Stimulated activated CD4-positive, alpha-beta T cell treated with anti-CD3 and anti-CD28 coated beads, Interleukin-4, amount 100 ng/mL, for 24 hours (primary cell): ENCODE measurements around the gene MIA3.
"Not testable (repeated sequence)": the region's sequence is repeated elsewhere in the genome, so short reads cannot be mapped to it uniquely, and the experiment has no call there.

Source experiments
- DNase-seq: peaks from one replicate; pipeline ENCODE4 v3.0.0-alpha.2; 2020

MIA3 gene, protein sequence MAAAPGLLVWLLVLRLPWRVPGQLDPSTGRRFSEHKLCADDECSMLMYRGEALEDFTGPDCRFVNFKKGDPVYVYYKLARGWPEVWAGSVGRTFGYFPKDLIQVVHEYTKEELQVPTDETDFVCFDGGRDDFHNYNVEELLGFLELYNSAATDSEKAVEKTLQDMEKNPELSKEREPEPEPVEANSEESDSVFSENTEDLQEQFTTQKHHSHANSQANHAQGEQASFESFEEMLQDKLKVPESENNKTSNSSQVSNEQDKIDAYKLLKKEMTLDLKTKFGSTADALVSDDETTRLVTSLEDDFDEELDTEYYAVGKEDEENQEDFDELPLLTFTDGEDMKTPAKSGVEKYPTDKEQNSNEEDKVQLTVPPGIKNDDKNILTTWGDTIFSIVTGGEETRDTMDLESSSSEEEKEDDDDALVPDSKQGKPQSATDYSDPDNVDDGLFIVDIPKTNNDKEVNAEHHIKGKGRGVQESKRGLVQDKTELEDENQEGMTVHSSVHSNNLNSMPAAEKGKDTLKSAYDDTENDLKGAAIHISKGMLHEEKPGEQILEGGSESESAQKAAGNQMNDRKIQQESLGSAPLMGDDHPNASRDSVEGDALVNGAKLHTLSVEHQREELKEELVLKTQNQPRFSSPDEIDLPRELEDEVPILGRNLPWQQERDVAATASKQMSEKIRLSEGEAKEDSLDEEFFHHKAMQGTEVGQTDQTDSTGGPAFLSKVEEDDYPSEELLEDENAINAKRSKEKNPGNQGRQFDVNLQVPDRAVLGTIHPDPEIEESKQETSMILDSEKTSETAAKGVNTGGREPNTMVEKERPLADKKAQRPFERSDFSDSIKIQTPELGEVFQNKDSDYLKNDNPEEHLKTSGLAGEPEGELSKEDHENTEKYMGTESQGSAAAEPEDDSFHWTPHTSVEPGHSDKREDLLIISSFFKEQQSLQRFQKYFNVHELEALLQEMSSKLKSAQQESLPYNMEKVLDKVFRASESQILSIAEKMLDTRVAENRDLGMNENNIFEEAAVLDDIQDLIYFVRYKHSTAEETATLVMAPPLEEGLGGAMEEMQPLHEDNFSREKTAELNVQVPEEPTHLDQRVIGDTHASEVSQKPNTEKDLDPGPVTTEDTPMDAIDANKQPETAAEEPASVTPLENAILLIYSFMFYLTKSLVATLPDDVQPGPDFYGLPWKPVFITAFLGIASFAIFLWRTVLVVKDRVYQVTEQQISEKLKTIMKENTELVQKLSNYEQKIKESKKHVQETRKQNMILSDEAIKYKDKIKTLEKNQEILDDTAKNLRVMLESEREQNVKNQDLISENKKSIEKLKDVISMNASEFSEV (N-terminal part only)

DNA sequence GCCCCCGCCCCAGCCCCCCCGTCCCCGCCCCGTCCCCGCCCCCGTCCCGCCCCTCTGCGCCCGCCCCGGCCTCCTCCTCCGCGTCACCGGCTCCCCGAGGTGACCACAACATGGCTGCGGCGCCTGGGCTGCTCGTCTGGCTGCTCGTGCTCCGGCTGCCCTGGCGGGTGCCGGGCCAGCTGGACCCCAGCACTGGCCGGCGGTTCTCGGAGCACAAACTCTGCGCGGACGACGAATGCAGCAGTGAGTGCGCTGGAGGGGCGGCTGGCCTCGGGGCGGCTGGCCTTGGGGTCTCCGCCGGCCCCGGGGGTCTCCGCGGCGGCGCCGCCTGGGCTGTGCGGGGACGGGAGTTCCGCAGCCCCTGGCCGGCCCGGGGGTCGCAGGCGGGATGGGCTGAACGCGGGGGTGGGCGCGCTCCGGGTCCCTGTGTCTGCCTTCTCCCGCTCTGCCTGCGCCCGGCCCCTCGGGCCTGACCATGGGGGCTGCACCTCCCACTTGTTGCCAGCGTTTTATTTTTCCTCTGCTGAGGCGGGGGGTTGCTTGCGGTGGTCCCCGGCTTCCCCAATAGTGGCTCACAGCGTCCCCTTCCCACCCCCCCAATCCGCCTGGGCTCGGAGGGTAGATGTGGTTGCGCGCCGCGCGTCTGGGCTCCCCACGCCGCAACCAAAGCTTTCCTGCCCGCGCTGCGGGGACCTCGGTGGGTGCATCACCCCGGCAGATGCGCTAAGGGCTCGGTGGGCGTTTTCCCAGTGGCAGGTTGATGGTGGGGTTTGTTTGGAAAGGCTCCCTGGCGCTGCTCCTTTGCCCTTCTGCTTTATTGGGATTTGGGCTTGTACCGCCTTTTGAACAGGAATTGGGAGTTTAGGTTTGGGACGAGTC lies at the start of gene MIA3:
MIA3 (plus strand) TSS at position 97 of the 879 bp plus-strand sequence; CDS start at position 111, 14 bp downstream.
- DNase-seq: peak; percentile 76

DNA sequence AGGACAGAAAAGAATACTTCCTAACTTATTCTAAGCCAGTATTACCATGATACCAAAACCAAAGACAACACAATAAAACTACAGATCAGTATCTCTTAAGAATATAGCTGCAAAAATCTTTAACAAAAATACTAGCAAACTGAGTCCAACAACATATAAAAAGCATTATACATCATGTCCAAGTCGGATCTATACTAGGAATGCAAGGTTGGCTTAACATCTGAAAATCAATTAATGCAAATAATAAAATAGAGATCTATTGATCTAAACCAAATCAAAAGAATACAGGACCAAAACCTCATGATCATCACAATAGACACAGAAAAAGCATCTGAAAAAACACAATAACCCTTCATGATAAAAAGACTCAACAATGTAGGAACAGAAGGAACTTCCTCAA lies 47.1 kb upstream of the MIA3 start:
- no peak for DNase-seq

GRCh38 chr1:222579316-222579715 lies 38.6 kb upstream of the MIA3 start:
- DNase-seq: no peak

DNA sequence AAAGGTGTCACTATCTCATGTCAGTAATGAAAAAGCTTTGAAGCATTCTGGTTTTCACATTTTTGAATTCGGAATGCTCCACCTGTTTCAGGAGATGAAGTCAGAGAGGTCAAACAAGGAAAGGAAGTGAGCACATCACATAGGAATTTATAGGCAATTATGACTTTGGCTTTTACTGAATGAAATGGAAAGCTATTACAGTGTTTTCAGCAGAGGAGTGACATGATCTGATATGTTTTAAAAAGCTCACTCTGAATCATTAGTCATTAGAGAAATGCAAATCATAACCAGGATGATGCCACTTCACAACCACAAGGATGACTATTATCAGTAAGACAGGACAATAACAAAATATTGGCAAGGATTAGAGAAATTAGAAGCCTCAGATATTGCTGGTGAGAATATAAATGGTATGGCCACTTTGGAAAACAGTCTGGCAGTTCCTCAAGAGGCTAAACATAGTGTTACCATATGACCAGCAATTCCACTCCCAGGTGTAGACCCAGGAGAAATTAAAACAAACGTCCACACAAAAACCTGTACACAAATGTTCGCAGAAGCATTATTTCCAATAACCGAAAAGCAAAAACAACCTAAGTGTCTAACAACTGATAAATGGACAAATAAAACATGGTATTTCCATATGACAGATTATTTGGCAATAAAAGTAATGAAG lies 35.7 kb upstream of the MIA3 start:
- no peak for DNase-seq

GRCh38 chr1:222583079-222583478 lies 34.8 kb upstream of the MIA3 start:
- no peak for DNase-seq

- DNase-seq: no peak
Observed at GRCh38 chr1:222586842-222587241, 31.1 kb upstream of the MIA3 start.

GRCh38 chr1:222588135-222588534 lies 29.8 kb upstream of the MIA3 start:
- DNase-seq: no peak

- peak; percentile 90 for DNase-seq
Observed at GRCh38 chr1:222589462-222590302, 28.2 kb upstream of the MIA3 start, which contains the start of gene TAF1A. TAF1A (minus strand) TSS chr1:222589933.

- DNase-seq: no peak
Observed at GRCh38 chr1:222592171-222592570, 25.7 kb upstream of the MIA3 start.

DNA sequence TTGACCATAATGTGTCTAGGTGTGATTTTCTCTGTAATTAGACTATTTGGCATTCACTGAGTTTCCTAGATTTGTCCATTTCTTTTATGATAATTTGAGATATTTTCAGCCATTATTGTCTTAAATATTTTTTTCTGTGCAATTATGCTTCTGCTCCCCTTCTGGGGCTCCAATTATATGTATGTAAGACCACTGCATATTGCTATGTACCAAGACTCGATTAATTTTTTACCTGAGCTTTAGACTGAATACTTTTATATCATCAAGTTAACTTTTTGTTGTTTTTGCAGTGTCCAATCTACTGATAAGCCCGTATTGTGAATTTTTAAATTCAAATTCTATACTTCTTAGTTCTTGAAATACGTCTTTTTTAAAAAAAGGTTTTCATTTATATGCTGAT lies 23.1 kb upstream of the MIA3 start:
- no peak for DNase-seq

- no peak for DNase-seq
Observed at GRCh38 chr1:222596696-222597095, 21.2 kb upstream of the MIA3 start.

DNA sequence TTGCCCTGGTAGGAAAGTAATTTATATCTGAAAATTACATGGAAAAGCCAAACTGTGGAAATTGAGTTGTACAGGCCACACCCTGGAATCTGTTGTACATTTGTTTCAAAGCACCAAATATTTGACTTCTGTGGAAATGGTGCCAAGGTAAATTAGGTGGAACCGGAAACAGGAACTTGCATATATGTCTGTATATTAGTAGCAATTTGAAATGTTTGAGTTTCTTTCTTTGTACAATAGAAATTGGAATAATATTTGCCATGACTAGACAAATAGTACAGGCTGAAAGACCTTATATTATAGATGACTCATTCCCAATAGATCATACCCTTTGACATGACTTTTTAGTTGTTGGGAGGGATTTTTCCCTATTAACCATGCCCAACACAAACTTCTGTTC lies 17.6 kb upstream of the MIA3 start:
- no peak for DNase-seq

DNA sequence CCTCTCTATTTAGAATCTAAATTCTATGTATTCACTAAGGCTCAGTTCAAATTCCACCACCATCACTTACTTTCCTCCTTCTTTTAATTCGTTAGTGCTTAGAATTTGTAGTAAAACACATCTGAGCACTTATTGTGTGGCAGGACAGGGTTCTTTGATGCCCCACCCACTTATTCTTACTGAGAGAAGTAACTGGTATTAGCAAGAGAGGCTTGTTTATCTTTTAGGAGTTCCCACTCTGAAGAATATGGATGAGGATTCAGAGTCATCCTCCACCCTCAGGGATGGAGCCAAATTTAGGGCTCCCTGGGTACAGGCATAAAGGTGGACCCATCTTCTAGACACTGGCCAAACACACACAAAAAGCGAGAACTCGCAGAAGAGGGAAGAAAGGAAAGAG lies 16.6 kb upstream of the MIA3 start:
- no peak for DNase-seq

DNA sequence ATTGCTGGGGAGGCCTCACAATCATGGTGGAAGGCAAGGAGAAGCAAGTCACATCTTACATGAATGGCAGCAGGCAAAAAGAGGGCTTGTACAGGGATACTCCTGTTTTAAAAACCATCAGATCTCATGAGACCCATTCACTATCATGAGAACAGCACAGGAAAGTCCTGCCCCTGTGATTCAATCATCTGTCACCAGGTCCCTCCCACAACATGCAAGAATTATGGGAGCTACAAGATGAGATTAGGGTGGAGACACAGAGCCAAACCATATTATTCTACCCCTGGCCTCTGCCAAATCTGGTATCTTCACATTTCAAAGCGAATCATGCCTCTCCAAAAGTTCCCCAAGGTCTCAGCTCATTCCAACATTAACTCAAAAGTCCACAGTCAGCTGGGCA lies 11.1 kb upstream of the MIA3 start:
- DNase-seq: no peak

GRCh38 chr1:222609111-222609510 lies 8.8 kb upstream of the MIA3 start:
- DNase-seq: not testable (repeated sequence)

GRCh38 chr1:222610728-222611127 lies 7.2 kb upstream of the MIA3 start:
- DNase-seq: no peak

- DNase-seq: no peak
Observed at GRCh38 chr1:222613627-222614026, 4.3 kb upstream of the MIA3 start.

DNA sequence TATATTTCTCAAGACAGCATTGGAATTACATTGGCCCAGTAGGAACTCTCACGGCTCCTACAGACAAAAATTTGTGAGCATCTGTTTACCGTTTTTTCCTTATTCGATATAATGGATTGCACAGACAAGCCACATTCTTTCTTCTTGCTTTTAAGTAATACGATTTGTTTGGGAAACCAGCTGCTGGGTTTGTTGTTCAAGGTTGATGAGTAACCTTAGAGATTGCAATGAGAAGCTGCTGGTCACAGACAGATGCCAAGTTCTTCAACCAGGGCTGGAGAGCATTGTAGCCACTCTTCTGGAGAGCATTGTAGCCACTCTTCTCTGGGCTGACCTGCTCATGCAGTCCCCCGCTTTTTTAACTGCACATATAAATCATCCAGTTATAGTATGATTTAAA lies 1.4 kb upstream of the MIA3 start:
- DNase-seq: no peak

GRCh38 chr1:222617367-222617951 lies 438 bp upstream of the MIA3 start:
- DNase-seq: peak; percentile 89
